ENCODE measurements around the gene SMOC2. TPM values are rescaled to one million over a fixed set of nuclear protein-coding genes. Genes with fewer than 3 reads are reported as not detected.

SMOC2 gene
- total RNA-seq, 2 donors from 2014 or later = 25.6 to 29.6 TPM

DNA sequence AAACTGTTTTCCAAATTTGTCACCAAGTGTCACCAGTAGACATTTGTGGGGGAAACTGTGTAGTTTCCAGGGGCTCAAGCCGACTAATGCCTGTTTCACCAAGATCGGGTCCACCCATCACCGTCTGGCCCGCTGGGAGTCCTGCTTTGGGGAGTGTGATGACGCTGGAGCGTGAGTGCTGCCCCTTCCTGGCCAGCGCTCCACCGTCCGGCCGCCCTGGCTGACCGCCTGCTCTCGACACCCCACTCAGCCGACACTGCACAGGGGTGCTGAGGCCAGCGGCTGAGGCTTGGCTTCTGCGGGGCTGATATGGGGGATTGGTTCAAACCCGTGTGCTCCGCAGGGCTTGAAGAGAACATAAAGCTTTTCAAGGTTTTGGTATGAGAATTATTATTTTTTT, 160.1 kb downstream of the SMOC2 start:
- Histone ChIP-seq H3K27ac (no peak overlapping the region), H3K9ac (ENCODE audit: low read depth in 2 of 2, low read length in 2 of 2) (no peak overlapping the region), H3K9me3 (no peaks in the 10 kb centered on the region), H3K4me3 (no peak overlapping the region), H3K4me1 (no peaks in the 10 kb centered on the region), H3K36me3 (no peaks in the 10 kb centered on the region), H3K27me3 (no peaks in the 10 kb centered on the region)
- no peak for DNase-seq
- TF ChIP-seq, protein P1, sequence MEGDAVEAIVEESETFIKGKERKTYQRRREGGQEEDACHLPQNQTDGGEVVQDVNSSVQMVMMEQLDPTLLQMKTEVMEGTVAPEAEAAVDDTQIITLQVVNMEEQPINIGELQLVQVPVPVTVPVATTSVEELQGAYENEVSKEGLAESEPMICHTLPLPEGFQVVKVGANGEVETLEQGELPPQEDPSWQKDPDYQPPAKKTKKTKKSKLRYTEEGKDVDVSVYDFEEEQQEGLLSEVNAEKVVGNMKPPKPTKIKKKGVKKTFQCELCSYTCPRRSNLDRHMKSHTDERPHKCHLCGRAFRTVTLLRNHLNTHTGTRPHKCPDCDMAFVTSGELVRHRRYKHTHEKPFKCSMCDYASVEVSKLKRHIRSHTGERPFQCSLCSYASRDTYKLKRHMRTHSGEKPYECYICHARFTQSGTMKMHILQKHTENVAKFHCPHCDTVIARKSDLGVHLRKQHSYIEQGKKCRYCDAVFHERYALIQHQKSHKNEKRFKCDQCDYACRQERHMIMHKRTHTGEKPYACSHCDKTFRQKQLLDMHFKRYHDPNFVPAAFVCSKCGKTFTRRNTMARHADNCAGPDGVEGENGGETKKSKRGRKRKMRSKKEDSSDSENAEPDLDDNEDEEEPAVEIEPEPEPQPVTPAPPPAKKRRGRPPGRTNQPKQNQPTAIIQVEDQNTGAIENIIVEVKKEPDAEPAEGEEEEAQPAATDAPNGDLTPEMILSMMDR (IDR thresholded peaks at IDR 0.05) = no peak
- intact Hi-C loops (cut with DNase I) = no loop called here

DNA sequence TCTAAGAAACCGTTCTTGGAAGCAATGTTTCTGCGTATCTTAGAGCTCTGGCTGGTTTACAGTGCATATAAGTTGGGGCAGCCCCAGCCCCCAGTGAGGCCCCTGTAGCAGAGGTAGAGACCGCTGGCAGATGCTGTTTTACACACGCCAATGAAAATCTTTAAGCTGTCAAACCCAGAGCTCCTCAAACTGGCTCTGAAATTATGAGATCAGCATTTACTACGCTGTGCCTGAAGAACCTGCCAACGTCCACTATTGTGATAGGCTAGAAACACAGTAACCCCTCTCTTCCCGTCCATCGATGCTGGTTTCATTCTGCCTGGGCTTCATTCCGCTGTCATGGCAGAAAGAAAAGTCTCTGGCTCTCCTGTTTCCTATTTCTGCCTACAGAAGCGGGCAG, 160.6 kb downstream of the SMOC2 start:
- DNase-seq = no peak
- no peaks in the 10 kb centered on the region for H3K4me1 ChIP-seq
- H3K27me3 ChIP-seq = no peaks in the 10 kb centered on the region
- H3K36me3 ChIP-seq = no peaks in the 10 kb centered on the region
- no peak overlapping the region for H3K4me3 ChIP-seq
- H3K9ac ChIP-seq (ENCODE audit: low read depth in 2 of 2, low read length in 2 of 2) = no peak overlapping the region
- TF ChIP-seq, protein P1 (IDR thresholded peaks at IDR 0.05) = no peak
- H3K9me3 ChIP-seq = no peaks in the 10 kb centered on the region
- intact Hi-C loops (cut with DNase I) = no loop called here
- H3K27ac ChIP-seq = no peak overlapping the region

DNA sequence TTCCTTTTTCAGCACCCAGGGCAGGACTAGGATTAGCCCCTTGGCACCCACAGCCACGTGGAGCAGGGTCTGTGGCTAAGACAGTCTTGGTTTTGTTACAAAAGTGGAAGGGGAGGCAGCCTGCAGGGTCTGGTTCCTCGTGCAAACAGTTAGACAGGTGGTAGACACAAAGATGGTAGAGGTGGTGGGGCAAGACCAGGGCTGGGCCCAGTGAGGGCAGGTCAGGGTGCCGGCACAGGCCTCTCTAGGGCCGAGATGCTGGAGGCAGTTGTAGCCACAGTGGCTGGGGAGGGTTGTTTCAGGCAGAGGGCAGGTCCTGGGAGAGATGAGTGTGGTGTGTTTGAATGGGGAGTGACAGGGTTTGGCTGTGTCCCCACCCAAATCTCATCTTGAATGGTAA, 161.6 kb downstream of the SMOC2 start:
- H3K27ac ChIP-seq = no peak overlapping the region
- no peaks in the 10 kb centered on the region for H3K36me3 ChIP-seq
- DNase-seq = no peak
- H3K9ac ChIP-seq (ENCODE audit: low read depth in 2 of 2, low read length in 2 of 2) = no peak overlapping the region
- intact Hi-C loops (cut with DNase I) = no loop called here
- TF ChIP-seq, protein P1 (IDR thresholded peaks at IDR 0.05) = no peak
- H3K4me3 ChIP-seq = no peak overlapping the region
- no peaks in the 10 kb centered on the region for H3K9me3 ChIP-seq
- no peaks in the 10 kb centered on the region for H3K27me3 ChIP-seq
- H3K4me1 ChIP-seq = no peaks in the 10 kb centered on the region

DNA sequence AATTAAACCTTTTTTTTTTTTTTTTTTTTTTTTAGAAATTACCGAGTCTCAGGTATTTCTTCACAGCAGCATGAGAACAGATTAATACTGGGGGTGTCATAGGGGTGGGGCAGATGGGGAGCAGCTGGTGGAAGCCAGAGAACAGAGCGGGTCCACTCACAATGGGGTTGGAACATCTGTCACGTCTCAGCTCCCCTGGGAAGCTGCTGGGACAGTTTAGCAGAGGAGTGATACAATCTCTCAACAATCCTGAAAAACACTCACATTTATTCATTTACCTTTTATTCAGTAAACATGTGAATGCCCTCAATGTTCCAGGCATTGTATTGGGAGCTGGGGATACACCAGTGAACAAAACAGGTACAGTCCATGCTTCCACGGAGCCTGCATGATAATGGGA, 162.2 kb downstream of the SMOC2 start:
- intact Hi-C loops (cut with DNase I) = no loop called here
- Histone ChIP-seq H3K4me3 (no peak overlapping the region), H3K9me3 (no peaks in the 10 kb centered on the region), H3K27me3 (no peaks in the 10 kb centered on the region), H3K4me1 (no peaks in the 10 kb centered on the region), H3K36me3 (no peaks in the 10 kb centered on the region), H3K9ac (ENCODE audit: low read depth in 2 of 2, low read length in 2 of 2) (no peak overlapping the region), H3K27ac (no peak overlapping the region)
- TF ChIP-seq, protein P1 (IDR thresholded peaks at IDR 0.05) = no peak
- DNase-seq = no peak

DNA sequence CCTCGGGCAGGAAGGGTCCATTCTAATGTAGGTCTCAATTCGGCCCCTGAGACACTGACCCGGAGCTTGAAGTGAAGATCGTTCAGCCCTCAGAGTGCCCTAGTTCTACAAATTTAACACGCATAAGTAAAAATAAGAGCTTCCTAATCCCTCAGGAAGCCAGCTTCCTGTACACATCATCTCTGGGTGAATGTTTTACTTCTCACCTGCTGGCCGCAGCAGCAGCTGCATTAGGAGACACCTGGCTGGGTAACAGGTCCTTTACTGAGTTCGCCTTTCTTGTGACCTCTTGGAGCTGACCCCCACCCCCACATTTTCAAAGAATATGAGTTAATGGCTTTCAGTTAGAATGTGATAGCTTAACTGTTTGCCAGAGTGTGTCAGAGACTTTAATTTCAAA, 165.0 kb downstream of the SMOC2 start:
- Histone ChIP-seq H3K9me3 (no peaks in the 10 kb centered on the region), H3K36me3 (no peaks in the 10 kb centered on the region), H3K27me3 (no peaks in the 10 kb centered on the region), H3K27ac (no peak overlapping the region), H3K4me1 (no peaks in the 10 kb centered on the region), H3K4me3 (no peak overlapping the region), H3K9ac (ENCODE audit: low read depth in 2 of 2, low read length in 2 of 2) (no peak overlapping the region)
- TF ChIP-seq, protein P1 (IDR thresholded peaks at IDR 0.05) = no peak
- DNase-seq = no peak
- intact Hi-C loops (cut with DNase I) = no loop called here

DNA sequence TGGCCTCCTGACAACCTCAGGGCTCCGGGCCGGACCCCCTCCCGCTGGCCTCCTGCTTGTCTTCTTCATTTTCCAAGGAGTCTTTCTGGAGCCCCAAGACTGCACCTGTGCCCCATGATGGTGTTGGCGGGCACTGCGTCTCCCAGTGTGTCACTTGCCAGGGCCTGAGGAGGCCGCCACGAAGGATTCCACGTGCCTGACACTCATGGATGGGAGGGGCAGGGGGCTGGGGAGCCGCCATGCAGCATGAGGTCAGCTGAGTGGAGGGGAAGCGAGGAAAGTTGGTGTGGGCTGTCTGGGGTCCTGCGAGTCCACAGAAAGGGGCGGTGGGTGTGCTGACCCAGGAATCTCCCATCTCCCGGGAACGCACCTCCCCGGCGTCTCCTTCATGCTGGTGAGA, 165.7 kb downstream of the SMOC2 start:
- Histone ChIP-seq H3K27me3 (no peaks in the 10 kb centered on the region), H3K27ac (no peak overlapping the region), H3K4me1 (no peaks in the 10 kb centered on the region), H3K9me3 (no peaks in the 10 kb centered on the region), H3K4me3 (no peak overlapping the region), H3K36me3 (no peaks in the 10 kb centered on the region), H3K9ac (ENCODE audit: low read depth in 2 of 2, low read length in 2 of 2) (no peak overlapping the region)
- no peak for DNase-seq
- TF ChIP-seq, protein P1 (IDR thresholded peaks at IDR 0.05) = no peak
- intact Hi-C loops (cut with DNase I) = no loop called here
